GM19455 (cell line): ENCODE data around the gene TBC1D9B.
"Not testable (repeated sequence)": the region's sequence is repeated elsewhere in the genome, so short reads cannot be mapped to it uniquely, and the experiment has no call there.

ENCODE experiments used
- ATAC-seq: cut with Tn5 transposase; IDR thresholded peaks from one replicate; pipeline ENCODE4 v1.9.1; 2021; ENCODE audit not compliant: unreplicated experiment

Gene TBC1D9B

DNA sequence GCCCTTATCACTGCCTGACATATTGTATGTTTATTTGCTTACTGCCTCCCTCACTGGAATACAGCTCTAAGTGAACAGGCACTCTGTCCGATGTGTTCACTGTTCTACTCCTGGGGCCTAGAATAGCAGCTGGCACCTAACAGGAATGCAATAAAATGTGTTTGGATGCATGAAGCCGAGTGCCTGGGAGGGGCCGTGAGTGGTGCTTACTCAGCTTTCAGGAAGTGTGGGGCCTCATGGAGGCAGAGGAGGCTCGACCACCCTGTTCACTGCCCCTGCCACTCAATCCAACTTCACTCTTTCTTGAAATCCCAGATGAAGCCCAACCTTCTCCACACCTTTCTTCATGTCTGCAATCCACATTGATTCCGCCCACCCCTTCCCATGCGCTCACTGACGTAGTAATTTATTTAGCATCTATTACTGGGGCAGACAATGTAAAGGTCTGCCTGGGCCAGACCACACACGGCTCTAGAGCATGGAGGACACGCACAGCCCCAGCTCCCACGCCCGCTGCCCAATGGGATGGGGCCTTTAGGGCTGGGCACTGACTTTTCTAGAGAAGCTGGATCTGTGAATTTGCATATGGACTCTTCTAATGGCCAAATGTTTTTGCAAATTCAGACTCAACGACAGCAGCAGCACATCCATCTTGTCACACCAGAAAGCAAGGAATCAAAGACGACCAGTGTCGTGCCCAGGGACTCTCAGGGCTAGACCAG lies 21.3 kb downstream of the TBC1D9B start:
- no peak for ATAC-seq

- ATAC-seq = no peak
These were observed 22.1 kb downstream of the TBC1D9B start for GRCh38 chr5:179885491-179886090.

DNA sequence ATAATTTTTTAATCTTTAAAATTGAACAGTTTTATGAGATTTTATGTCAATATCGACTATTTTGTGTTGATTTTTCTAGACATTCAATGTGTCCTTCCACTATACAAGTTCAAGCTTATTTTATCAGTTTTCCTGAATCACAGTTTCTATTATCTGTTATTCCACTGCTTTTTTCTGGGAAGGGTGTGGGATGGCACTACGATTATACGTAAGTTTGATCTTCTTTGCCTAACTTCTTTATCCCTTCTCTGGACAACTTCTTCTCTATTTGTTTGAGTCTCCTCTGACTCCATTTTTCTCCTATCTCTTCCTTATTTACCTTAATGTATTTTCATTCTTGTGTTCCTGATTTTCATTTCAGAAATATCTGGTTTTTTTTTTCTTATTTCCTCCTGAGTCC lies 24.5 kb downstream of the TBC1D9B start:
- ATAC-seq = no peak

GRCh38 chr5:179882338-179882737 lies 25.4 kb downstream of the TBC1D9B start:
- no peak for ATAC-seq

DNA sequence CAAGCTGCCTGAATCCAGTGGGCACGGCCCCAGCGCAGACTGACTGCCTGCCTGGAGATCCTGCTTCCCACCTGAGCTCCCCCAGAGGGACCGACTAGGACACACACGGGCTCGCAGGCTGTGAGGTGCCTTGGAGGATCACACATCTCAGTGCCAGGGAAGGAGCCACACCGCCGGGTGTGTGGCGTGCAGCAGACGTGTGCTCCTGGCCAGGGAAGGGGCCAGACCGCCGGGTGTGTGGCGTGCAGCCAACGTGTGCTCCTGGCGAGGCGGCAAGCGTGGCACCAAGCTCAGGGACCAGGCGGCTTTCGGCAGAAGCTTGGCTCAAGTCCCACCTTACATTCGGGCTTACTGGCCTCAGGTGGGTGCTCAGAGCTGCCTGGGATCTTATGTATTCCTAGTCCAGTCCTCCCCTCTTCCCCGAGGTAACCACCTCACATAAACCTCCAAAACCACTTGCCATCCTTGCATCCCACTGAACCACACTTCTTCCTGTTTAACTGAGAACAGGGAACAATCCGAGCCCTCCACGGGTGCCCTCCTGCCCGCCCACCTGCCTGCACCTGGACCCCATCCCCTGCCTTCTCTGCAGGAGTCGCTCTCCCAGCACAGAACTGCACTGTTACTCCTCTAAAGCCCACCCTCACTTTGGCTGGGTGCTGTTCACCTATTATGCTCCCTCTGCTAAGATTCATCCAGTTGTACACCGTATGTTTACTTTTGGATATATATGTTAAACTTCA lies 26.7 kb downstream of the TBC1D9B start:
- no peak for ATAC-seq

DNA sequence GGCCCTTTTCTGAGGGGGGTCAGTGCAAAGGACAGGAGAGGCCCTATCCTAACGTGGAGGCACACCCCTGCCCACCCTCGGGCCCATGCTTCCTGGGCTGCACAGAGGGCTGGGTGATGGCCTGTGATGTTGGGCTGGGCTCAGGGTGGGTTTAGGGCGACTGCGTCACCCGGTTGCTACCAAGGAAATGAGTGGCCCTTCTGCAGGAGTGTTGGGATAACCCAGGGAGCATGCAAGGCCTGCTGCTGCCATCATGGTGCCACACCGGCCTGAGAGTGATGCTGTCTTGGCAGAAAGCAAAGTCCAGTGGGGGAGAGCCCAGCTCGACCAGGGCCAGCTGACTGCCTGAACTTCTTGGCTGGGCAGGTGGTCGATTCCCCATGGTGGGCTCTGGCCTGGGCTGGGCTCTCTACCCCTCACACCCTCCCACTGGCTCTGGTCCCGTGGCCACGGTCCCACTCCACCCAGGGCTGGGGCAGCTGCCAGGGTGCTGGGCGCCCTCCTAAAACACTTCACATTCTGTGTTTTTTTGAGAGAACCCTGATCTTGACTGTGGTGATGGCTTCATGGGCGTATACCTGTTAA lies 27.5 kb downstream of the TBC1D9B start:
- ATAC-seq = no peak

- ATAC-seq = no peak
These were observed 28.0 kb downstream of the TBC1D9B start for GRCh38 chr5:179879690-179880010.

GRCh38 chr5:179879003-179879689 lies 28.6 kb downstream of the TBC1D9B start:
- no peak for ATAC-seq

DNA sequence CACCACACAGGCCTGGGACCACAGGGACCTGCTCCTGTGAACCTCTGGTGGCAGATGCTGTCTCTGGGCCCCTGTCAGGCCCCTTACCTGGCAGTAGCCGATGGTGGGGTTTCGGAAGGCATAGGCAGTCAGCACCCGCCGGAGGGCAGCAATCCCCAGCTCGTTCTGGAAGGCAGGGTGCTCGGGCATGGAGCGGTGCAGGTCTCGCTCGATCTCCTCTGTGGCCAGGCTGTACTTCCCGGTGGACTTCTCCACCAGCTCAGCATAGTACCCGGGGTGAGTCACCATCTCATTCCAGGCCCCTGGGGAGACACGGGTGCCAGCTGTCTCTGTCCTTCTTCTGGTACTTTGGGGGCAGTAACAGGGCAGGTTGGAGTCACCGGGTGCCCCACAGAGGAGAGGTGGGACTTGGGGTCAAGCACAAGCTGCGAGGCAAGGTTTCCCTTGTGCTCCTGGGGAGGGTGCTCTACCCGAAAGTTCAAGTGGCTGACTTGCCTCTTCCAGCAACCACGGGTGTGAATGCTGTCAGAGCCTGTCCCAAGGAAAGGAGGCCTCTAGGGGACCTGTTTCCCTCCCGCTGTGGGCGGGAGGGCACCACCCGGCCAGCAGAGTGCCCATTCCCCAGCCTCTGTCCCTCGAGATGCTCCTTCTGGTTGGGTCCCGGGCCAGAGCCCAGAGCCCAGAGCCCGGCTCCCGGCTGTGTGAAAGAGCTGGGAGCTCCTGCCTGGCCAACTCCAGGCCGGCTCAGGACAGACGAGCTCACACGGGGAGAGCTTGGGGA lies 29.3 kb downstream of the TBC1D9B start:
- ATAC-seq = no peak

GRCh38 chr5:179876610-179876952 lies 31.1 kb downstream of the TBC1D9B start:
- ATAC-seq = no peak

GRCh38 chr5:179875741-179876609 lies 31.7 kb downstream of the TBC1D9B start:
- ATAC-seq = no peak

GRCh38 chr5:179874536-179875292 lies 33.0 kb downstream of the TBC1D9B start:
- no peak for ATAC-seq

DNA sequence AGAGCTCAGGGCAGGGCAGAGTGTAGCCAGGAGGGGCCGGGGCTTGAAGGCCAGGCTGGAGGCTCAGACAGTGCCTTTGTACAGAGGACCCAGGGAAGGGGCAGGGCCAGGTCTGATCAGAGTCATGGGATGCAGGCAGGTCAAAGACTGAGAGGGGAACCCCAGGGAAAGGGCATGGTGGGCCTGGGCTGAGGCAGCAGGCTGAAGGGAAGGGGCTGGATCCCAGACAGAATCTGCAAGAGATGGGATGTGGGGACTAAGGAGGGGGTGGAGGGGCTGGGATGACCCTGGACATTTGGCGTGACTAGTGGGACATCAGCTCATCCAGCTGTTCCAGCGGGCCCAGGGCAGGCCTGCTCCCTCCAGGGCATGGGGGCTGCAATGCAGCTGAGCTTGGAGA lies 33.6 kb downstream of the TBC1D9B start:
- ATAC-seq = no peak

GRCh38 chr5:179873588-179874110 lies 34.0 kb downstream of the TBC1D9B start:
- no peak for ATAC-seq

GRCh38 chr5:179872828-179873575 lies 34.7 kb downstream of the TBC1D9B start:
- no peak for ATAC-seq

GRCh38 chr5:179872055-179872827 lies 35.5 kb downstream of the TBC1D9B start:
- no peak for ATAC-seq

- not testable (repeated sequence) for ATAC-seq
These were observed 36.2 kb downstream of the TBC1D9B start for GRCh38 chr5:179871533-179871932.
